ENCODE results near the gene ST6GAL1. TPM values are rescaled to one million over a fixed set of nuclear protein-coding genes. Genes with fewer than 3 reads are reported as not detected.

The ST6GAL1 gene
- total and polyA plus RNA-seq, 2 of the 13 experiments (the other 11 are each of a cell fraction or from before 2014, with no cell fraction given), result 79.9 to 164 TPM

GRCh38 chr3:186930143-186930640 lies at the start of gene ST6GAL1 (continued):
- TF ChIP-seq ZNF142 (CRISPR knock-in tag; IDR thresholded peaks at IDR 0.05) (no peak), ZNF784 (CRISPR knock-in tag; IDR thresholded peaks at IDR 0.05; ENCODE audit: borderline replicate concordance) (0 out of 2 replicates have a peak, but pooled peaks have one; percentile 16), PHF5A (CRISPR knock-in tag; IDR thresholded peaks at IDR 0.05; ENCODE audit: low read depth, unreplicated experiment) (no peak), DPF2 (CRISPR knock-in tag; IDR thresholded peaks at IDR 0.05; ENCODE audit: borderline replicate concordance, low read depth) (no peak), ZNF343 (CRISPR knock-in tag; IDR thresholded peaks at IDR 0.05) (0 out of 2 replicates have a peak, but pooled peaks have one; percentile 42), HDAC1 (CRISPR knock-in tag; IDR thresholded peaks at IDR 0.05) (0 out of 2 replicates have a peak, but pooled peaks have one; percentile 2), PBX2 (CRISPR knock-in tag; IDR thresholded peaks at IDR 0.05) (no peak), MED8 (CRISPR knock-in tag; IDR thresholded peaks at IDR 0.05; ENCODE audit: insufficient replicate concordance) (no peak), SNAPC4 (CRISPR knock-in tag; IDR thresholded peaks at IDR 0.05) (peak; percentile 92), ZNF382 (CRISPR knock-in tag; IDR thresholded peaks at IDR 0.05; ENCODE audit: borderline replicate concordance) (no peak), TBL1XR1 (IDR thresholded peaks at IDR 0.05; ENCODE audit: borderline replicate concordance, low read length, partially characterized antibody) (no peak), ZNF710 (CRISPR knock-in tag; IDR thresholded peaks at IDR 0.05; ENCODE audit: borderline replicate concordance) (0 out of 2 replicates have a peak, but pooled peaks have one; percentile 23), ZNF326 (CRISPR knock-in tag; IDR thresholded peaks at IDR 0.05; ENCODE audit: borderline replicate concordance) (no peak)

All from HepG2 (cell line).